Erythroblast (primary cell): Measurements from ENCODE around the gene OPCML.

ENCODE experiments used
- GATA1 ChIP-seq: IDR thresholded peaks from 2 replicates; pipeline ENCODE4 v1.6.1; 2011; ENCODE audit warnings: low read depth, mild to moderate bottlenecking, control low read depth, low read length, moderate library complexity
- POLR2A ChIP-seq: IDR thresholded peaks from 2 replicates; pipeline ENCODE4 v1.6.1; 2011; ENCODE audit warnings: mild to moderate bottlenecking, low read length

DNA sequence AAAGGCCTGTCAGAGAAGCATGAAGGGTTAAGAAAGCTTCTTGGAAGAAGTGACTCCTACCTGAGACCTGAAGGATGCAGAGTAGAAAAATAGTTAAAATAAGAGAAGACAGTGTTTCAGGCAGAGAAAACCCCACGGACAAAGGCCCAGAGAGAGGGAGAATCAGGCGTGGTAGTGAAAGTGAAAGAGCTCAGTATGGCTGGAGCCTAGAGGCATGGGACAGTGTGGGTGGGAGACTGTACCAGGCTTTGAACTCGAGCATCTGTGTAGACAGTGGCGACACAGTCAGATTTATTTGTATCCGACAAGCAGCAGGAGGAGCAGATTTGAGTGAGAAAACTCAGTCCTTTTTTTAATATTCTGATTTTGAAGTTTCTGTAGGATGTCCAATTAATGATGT is 360.0 kb downstream of the OPCML start:
- TF ChIP-seq POLR2A (no peak), GATA1 (no peak)
